Measurements from ENCODE around the gene ZSCAN16.

- TF ChIP-seq EZH2 (optimal IDR thresholded peaks at IDR 0.05; ENCODE audit: low read depth, low read length) (no peak), CTCF (IDR thresholded peaks at IDR 0.05; ENCODE audit: low read length) (no peak), EZH2phosphoT487 (IDR thresholded peaks at IDR 0.05; ENCODE audit: low read length) (no peak)
Observed at GRCh38 chr6:28139860-28140543, 15.6 kb downstream of the ZSCAN16 start.
